GM19452 (cell line): ENCODE measurements around the gene CRTC1.
A peak's percentile ranks its signal among the peaks of the same experiment; 100 is the strongest.
"Not testable (repeated sequence)": the region's sequence is repeated elsewhere in the genome, so short reads cannot be mapped to it uniquely, and the experiment has no call there.

ENCODE experiments used
- ATAC-seq: cut with Tn5 transposase; IDR thresholded peaks from one replicate; pipeline ENCODE4 v1.9.1; 2021; ENCODE audit not compliant: unreplicated experiment

CRTC1 gene

GRCh38 chr19:18798384-18799352, 115.2 kb downstream of the CRTC1 start:
- no peak for ATAC-seq

- ATAC-seq, result no peak
Measured at GRCh38 chr19:18799389-18799970, 116.0 kb downstream of the CRTC1 start.

- ATAC-seq, result no peak
Measured at GRCh38 chr19:18800079-18800478, 116.6 kb downstream of the CRTC1 start.

GRCh38 chr19:18800636-18801035, 117.2 kb downstream of the CRTC1 start:
- no peak for ATAC-seq

- ATAC-seq, result no peak
Measured at GRCh38 chr19:18802354-18802753, 118.9 kb downstream of the CRTC1 start.

GRCh38 chr19:18803550-18804138, 120.2 kb downstream of the CRTC1 start:
- no peak for ATAC-seq

GRCh38 chr19:18804139-18804601, 120.7 kb downstream of the CRTC1 start:
- ATAC-seq, result no peak

- ATAC-seq, result no peak
Measured at GRCh38 chr19:18804643-18805042, 121.2 kb downstream of the CRTC1 start.

GRCh38 chr19:18807861-18808331, 124.4 kb downstream of the CRTC1 start:
- ATAC-seq, result no peak

- no peak for ATAC-seq
Measured at GRCh38 chr19:18809149-18809868, 125.8 kb downstream of the CRTC1 start.

GRCh38 chr19:18811638-18812037, 128.2 kb downstream of the CRTC1 start:
- ATAC-seq, result not testable (repeated sequence)

GRCh38 chr19:18814063-18814462, 130.6 kb downstream of the CRTC1 start:
- no peak for ATAC-seq

- no peak for ATAC-seq
Measured at GRCh38 chr19:18815673-18816072, 132.2 kb downstream of the CRTC1 start.

- not testable (repeated sequence) for ATAC-seq
Measured at GRCh38 chr19:18816645-18817044, 133.2 kb downstream of the CRTC1 start.

GRCh38 chr19:18817574-18817973, 134.1 kb downstream of the CRTC1 start:
- no peak for ATAC-seq

GRCh38 chr19:18828786-18829185, 145.3 kb downstream of the CRTC1 start:
- ATAC-seq, result no peak

GRCh38 chr19:18830488-18830887, 147.0 kb downstream of the CRTC1 start:
- no peak for ATAC-seq

GRCh38 chr19:18831524-18832305, 148.2 kb downstream of the CRTC1 start, which contains the start of gene UPF1:
Gene UPF1 (plus strand): TSS chr19:18831959. CDS start chr19:18832210, 251 bp downstream.
- peak; percentile 77 for ATAC-seq
